HCT116 (cell line): Measurements from ENCODE around the gene MTMR12.

Source experiments
- CTCF ChIP-seq, 3 experiments: fragments of 200-600 bp in 1 of 3; sonication (generic) in 1 of 3; IDR thresholded peaks in 2 of 3; conservative IDR thresholded peaks in 1 of 3; 2 replicates each; pipeline ENCODE4 v1.5.1; 2012 to 2017; ENCODE audit warnings: low read depth in 2 of 3, low read length in 2 of 3, antibody characterized with exemption in 1 of 3, borderline replicate concordance in 1 of 3, control low read depth in 1 of 3, mild to moderate bottlenecking in 1 of 3, mixed read lengths in 1 of 3, mixed run types in 1 of 3, moderate library complexity in 1 of 3; ENCODE audit not compliant: insufficient read depth in 1 of 3
- ELF1 ChIP-seq: IDR thresholded peaks from 2 replicates; pipeline ENCODE4 v1.6.1; 2012; ENCODE audit warnings: low read depth, borderline replicate concordance
- EZH2 ChIP-seq: fragments of 200-600 bp; sonication (generic); IDR thresholded peaks from 2 replicates; pipeline ENCODE4 v1.6.1; 2017; ENCODE audit warnings: antibody characterized with exemption, mixed run types
- MAX ChIP-seq: IDR thresholded peaks from 2 replicates; pipeline ENCODE4 v1.6.1; 2012
- POLR2A ChIP-seq: IDR thresholded peaks from 2 replicates; pipeline ENCODE4 v1.7.0; 2011; ENCODE audit warnings: borderline replicate concordance; ENCODE audit not compliant: insufficient read depth, insufficient read length; ENCODE audit errors: extremely low read depth
- POLR2AphosphoS5 ChIP-seq: IDR thresholded peaks from 2 replicates; pipeline ENCODE4 v1.6.1; 2011; ENCODE audit warnings: mild to moderate bottlenecking, low read depth, low read length, moderate library complexity
- REST ChIP-seq: IDR thresholded peaks from 2 replicates; pipeline ENCODE4 v1.6.1; 2012; ENCODE audit warnings: low read depth
- SIN3A ChIP-seq: IDR thresholded peaks from 2 replicates; pipeline ENCODE4 v1.6.1; 2012; ENCODE audit warnings: low read depth
- SRF ChIP-seq: IDR thresholded peaks from 2 replicates; pipeline ENCODE4 v1.6.1; 2012; ENCODE audit warnings: low read depth
- ZBTB33 ChIP-seq: IDR thresholded peaks from 2 replicates; pipeline ENCODE4 v1.6.1; 2011; ENCODE audit warnings: mild to moderate bottlenecking, low read length, moderate library complexity; ENCODE audit not compliant: insufficient replicate concordance; ENCODE audit errors: extremely low read depth

GRCh38 chr5:32319926-32320543 lies 7.3 kb upstream of the MTMR12 start:
- TF ChIP-seq POLR2A (no peak), ELF1 (no peak), EZH2 (no peak), CTCF (IDR thresholded peaks at IDR 0.05 in 2 of 3, conservative IDR thresholded peaks at IDR 0.05 in 1 of 3; ENCODE audit: borderline replicate concordance in 1 of 3, insufficient read depth in 1 of 3, low read depth in 2 of 3, low read length in 2 of 3) (no peak), POLR2AphosphoS5 (no peak), ZBTB33 (no peak), REST (no peak), MAX (no peak), SRF (no peak), SIN3A (no peak)
